ENCODE results near the gene SYP.
"Not testable (repeated sequence)": the region's sequence is repeated elsewhere in the genome, so short reads cannot be mapped to it uniquely, and the experiment has no call there.

The SYP gene

GRCh38 chrX:49165901-49166881, 33.8 kb downstream of the SYP start:
- DNase-seq = peak; percentile 82 to 85

GRCh38 chrX:49164589-49165360, 35.2 kb downstream of the SYP start:
- no peak for DNase-seq

GRCh38 chrX:49163555-49164419, 36.2 kb downstream of the SYP start:
- peak; percentile 88 to 90 for DNase-seq

GRCh38 chrX:49162620-49163019, 37.4 kb downstream of the SYP start, which contains the start of gene MAGIX:
TSS of gene MAGIX (plus strand) at chrX:49162758. CDS start at chrX:49162890, 132 bp downstream.
- no peak for DNase-seq

- no peak for DNase-seq
Measured at GRCh38 chrX:49161632-49162031, 38.4 kb downstream of the SYP start.

GRCh38 chrX:49160908-49161307, 39.1 kb downstream of the SYP start:
- no peak for DNase-seq

GRCh38 chrX:49157194-49157593, 42.8 kb downstream of the SYP start:
- DNase-seq = no peak

DNA sequence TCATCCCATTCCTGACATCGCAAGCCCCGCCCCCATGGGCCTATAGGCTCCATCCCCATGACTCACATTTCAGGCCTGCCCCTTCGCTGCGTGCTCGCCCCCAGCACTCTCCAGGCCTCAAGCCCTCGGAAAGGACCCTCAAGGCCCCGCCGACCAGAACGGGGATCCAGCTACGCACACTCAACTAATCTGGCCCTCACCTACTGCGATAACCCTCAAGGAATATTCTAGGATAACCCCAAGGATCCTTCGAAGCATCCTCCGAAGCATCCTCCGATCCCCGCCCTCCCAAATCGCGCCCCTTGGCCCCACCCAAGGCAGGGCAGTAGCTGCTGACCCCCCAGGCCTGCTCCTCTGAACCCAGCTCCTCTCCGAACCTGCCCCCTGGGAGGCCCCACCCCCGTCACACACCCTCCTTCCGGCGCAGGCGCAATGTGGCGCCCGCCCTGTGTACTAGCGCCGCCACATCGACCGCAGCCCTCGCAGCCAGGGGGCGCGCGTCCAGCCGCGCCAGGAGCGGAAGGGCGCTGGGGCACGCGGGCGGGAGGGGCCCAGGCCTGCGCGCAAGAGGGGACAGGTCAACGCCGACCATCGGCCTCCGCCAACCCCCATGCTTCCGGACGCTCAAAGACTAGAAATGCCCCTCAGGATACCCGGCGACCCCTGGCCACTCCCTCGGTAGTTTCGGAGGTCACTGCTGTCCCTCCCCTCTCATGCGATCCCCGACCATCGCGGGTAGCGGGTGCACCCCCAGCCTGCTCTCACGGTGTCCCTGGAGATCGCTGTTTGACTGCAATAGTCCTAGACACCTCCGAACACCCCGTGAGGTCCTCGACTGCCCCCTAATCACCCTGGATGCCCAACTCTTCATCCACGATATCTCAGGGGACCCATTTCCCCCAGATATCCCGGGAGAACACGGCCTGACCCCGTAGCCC, 43.8 kb downstream of the SYP start:
- DNase-seq = peak; percentile 89

DNA sequence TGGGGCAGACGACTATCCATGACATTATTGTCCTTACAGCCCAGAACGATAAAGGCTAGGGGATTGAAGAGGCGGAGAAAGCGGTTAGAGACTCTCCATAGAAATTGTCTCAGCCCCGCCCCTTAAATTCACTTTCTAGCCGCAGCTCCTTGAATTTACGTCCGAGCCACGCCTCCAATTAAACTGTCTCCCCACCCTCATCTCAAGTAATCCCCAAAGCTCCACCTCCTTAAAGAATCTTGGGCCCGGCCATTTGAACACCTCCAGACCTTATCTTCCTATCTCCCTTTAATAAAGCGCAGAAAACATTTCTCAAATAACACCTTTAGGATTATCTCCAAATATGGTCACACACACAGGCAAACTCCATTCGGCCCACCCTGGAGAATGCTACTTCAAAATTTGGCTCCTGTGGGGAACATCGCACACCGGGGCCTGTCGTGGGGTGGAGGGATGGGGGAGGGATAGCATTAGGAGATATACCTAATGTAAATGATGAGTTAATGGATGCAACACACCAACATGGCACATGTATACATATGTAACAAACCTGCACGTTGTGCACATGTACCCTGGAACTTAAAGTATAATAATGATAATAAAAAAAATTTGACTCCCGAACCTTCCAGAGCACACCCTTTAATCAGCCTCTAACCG, 44.6 kb downstream of the SYP start:
- DNase-seq = peak; percentile 41 to 58

GRCh38 chrX:49153467-49153866, 46.5 kb downstream of the SYP start:
- DNase-seq = no peak

- not testable (repeated sequence) for DNase-seq
Measured at GRCh38 chrX:49149291-49149690, 50.7 kb downstream of the SYP start.

- not testable (repeated sequence) for DNase-seq
Measured at GRCh38 chrX:49148390-49149100, 51.4 kb downstream of the SYP start.

GRCh38 chrX:49147936-49148335, 52.1 kb downstream of the SYP start:
- no peak for DNase-seq

GRCh38 chrX:49147282-49147681, 52.7 kb downstream of the SYP start:
- no peak for DNase-seq

DNA sequence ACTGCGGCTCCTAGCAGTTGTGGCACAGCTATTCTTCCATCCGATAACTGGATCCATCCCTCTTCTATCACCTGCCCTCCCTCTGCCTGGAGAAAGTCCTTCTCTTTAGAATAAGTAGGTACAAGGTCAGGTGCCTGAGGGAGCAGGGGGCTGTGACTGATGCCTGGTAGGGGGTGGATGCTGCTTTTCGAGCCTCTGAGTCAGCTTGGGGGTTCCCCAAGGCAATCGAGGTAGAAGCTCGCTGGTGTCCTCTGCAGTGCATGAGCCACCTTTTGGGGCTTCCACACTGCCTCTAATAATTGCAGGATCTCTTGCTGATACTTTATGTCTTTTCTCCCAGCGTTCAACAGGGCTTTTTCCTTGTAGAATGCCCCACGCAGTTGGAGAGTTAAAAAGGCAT, 56.8 kb downstream of the SYP start:
- DNase-seq = not testable (repeated sequence)

- peak in 1 of 2 donors; percentile 15 for DNase-seq
Measured at GRCh38 chrX:49142264-49142663, 57.7 kb downstream of the SYP start.

- DNase-seq = no peak
Measured at GRCh38 chrX:49139713-49140112, 60.3 kb downstream of the SYP start.

All from CD4-positive, alpha-beta T cell treated with Interleukin-1 beta for 1 hour (primary cell).